HepG2 (cell line): ENCODE data around the gene MAPK9. TPM values are rescaled to one million over a fixed set of nuclear protein-coding genes. Genes with fewer than 3 reads are reported as not detected.

Source experiments
- ATAC-seq: fragments of 200-7000 bp; cut with Tn5 transposase; 3 replicates; pipeline ENCODE4 v1.9.1; 2020; ENCODE audit warnings: mild to moderate bottlenecking, moderate library complexity
- BruUV-seq: library from RNA; stranded (reverse); fragments of 400-500 nt; replicated peaks from 2 replicates; lab custom pipeline; 2021; lab: Mats Ljungman, UMichigan
- CTCF ChIA-PET: fragments of 300-600 bp; formaldehyde crosslinking; extraction: SDS; loops from one replicate; lab custom pipeline; 2021; ENCODE audit warnings: low total read pairs, inconsistent platforms, low intra/inter-chr PET ratio; lab: Yijun Ruan, JAX
- POLR2A ChIA-PET: fragments of 350-600 bp; sonication (Branson Sonifier 250); formaldehyde crosslinking; loops from one replicate; lab custom pipeline; 2020; ENCODE audit warnings: antibody characterized with exemption, inconsistent platforms; lab: Yijun Ruan, JAX
- DNase-seq: peaks from one replicate; pipeline ENCODE4 v3.0.0-alpha.2; 2015; ENCODE audit warnings: low spot score
- FAIRE-seq: peaks from 3 replicates; lab custom pipeline; 2011; peaks lifted over from hg19 to GRCh38; lab: Jason Lieb, UNC
- H2AFZ ChIP-seq: one replicate; pipeline ENCODE4 v1.6.1; 2011; ENCODE audit warnings: low read length, inconsistent platforms
- H3K27ac ChIP-seq: fragments of 300-600 bp; 3 replicates; pipeline ENCODE4 v1.8.0; 2011; ENCODE audit warnings: mixed run types, mild to moderate bottlenecking, mixed read lengths, low read length, inconsistent platforms; ENCODE audit not compliant: insufficient read depth; ENCODE audit errors: extremely low read length
- H3K27me3 ChIP-seq, 2 experiments: fragments of 200-600 bp in 1 of 2; 2 replicates in 1 of 2; 3 replicates in 1 of 2; pipeline versions ENCODE4 v1.6.0 to v1.8.0; 2011; ENCODE audit warnings: low read length in 2 of 2, mild to moderate bottlenecking in 2 of 2, moderate library complexity in 2 of 2, inconsistent platforms in 1 of 2; ENCODE audit not compliant: insufficient read depth in 2 of 2, control insufficient read depth in 1 of 2
- H3K36me3 ChIP-seq, 2 experiments: fragments of 200-600 bp in 1 of 2; replicated peaks in 1 of 2; 2 replicates in 1 of 2; 3 replicates in 1 of 2; pipeline versions ENCODE4 v1.5.1 to v1.8.0; 2011; ENCODE audit warnings: low read length in 2 of 2, inconsistent platforms in 1 of 2; ENCODE audit not compliant: insufficient read depth in 2 of 2, control insufficient read depth in 1 of 2
- H3K4me1 ChIP-seq: 2 replicates; pipeline ENCODE4 v1.5.1; 2012; ENCODE audit warnings: low read length, inconsistent platforms; ENCODE audit not compliant: insufficient read depth
- H3K4me2 ChIP-seq: 2 replicates; pipeline ENCODE4 v1.6.0; 2011; ENCODE audit warnings: low read depth, low read length, inconsistent platforms
- H3K4me3 ChIP-seq, 3 experiments: fragments of 200-600 bp in 1 of 3; sonication (generic), shearing (Covaris generic) in 1 of 3; replicated peaks in 1 of 3; 2 replicates each; pipeline ENCODE4 v1.5.1; 2011 to 2016; ENCODE audit warnings: low read length in 3 of 3, inconsistent platforms in 2 of 3, low read depth in 2 of 3, mild to moderate bottlenecking in 2 of 3, control low read depth in 1 of 3, mixed read lengths in 1 of 3; ENCODE audit not compliant: insufficient read depth in 1 of 3
- H3K79me2 ChIP-seq: one replicate; pipeline ENCODE4 v1.6.1; 2011; ENCODE audit warnings: low read length, inconsistent platforms; ENCODE audit not compliant: insufficient read depth
- H3K9ac ChIP-seq: 2 replicates; pipeline ENCODE4 v1.6.0; 2011; ENCODE audit warnings: mild to moderate bottlenecking, low read depth, low read length, inconsistent platforms; ENCODE audit not compliant: insufficient read depth
- H3K9me3 ChIP-seq: 2 replicates; pipeline ENCODE4 v1.5.1; 2012; ENCODE audit warnings: mild to moderate bottlenecking, low read length
- H4K20me1 ChIP-seq: 2 replicates; pipeline ENCODE4 v1.6.0; 2011; ENCODE audit warnings: inconsistent platforms, mild to moderate bottlenecking, low read length, moderate library complexity; ENCODE audit not compliant: insufficient read depth
- CBX1 ChIP-seq: IDR thresholded peaks from one replicate; pipeline ENCODE4 v1.6.1; 2016; ENCODE audit warnings: antibody characterized with exemption, low read depth
- FOSL1 ChIP-seq: sonication (generic); formaldehyde crosslinking; IDR thresholded peaks from 2 replicates; pipeline ENCODE4 v1.9.0; 2021; ENCODE audit warnings: missing genetic modification reagents, borderline replicate concordance
- FOXA1 ChIP-seq, 2 experiments: fragments of 450-650 bp in 1 of 2; sonication (generic) in 1 of 2; formaldehyde crosslinking in 1 of 2; IDR thresholded peaks; 2 replicates each; pipeline versions ENCODE4 v1.4.0 to v1.6.1; 2016 to 2020; ENCODE audit warnings: missing genetic modification reagents in 1 of 2
- GABPA ChIP-seq, 2 experiments: IDR thresholded peaks; 2 replicates each; pipeline ENCODE4 v1.6.1; 2011 to 2016; ENCODE audit warnings: low read depth in 2 of 2, low read length in 1 of 2, missing biosample characterization in 1 of 2, missing genetic modification characterization in 1 of 2
- NFYC ChIP-seq: IDR thresholded peaks from 2 replicates; pipeline ENCODE4 v1.6.1; 2016; ENCODE audit warnings: missing genetic modification reagents, missing compliant biosample characterization
- NPAS2 ChIP-seq: sonication (generic); formaldehyde crosslinking; IDR thresholded peaks from 2 replicates; pipeline ENCODE4 v1.8.0; 2022; ENCODE audit warnings: mild to moderate bottlenecking, missing genetic modification reagents, borderline replicate concordance
- PHF8 ChIP-seq: sonication (generic); formaldehyde crosslinking; IDR thresholded peaks from 2 replicates; pipeline ENCODE4 v1.5.0; 2020; ENCODE audit warnings: missing genetic modification reagents
- RARA ChIP-seq: IDR thresholded peaks from 2 replicates; pipeline ENCODE4 v1.6.1; 2016; ENCODE audit warnings: missing genetic modification reagents, missing compliant biosample characterization
- RFX3 ChIP-seq: IDR thresholded peaks from 2 replicates; pipeline ENCODE4 v1.6.1; 2016; ENCODE audit warnings: missing biosample characterization, missing genetic modification reagents
- RXRB ChIP-seq: IDR thresholded peaks from 2 replicates; pipeline ENCODE4 v1.6.1; 2016; ENCODE audit warnings: borderline replicate concordance, missing genetic modification reagents, missing compliant biosample characterization
- SOX6 ChIP-seq, 2 experiments: fragments of 450-650 bp in 1 of 2; sonication (generic) in 1 of 2; formaldehyde crosslinking in 1 of 2; IDR thresholded peaks; 2 replicates each; pipeline versions ENCODE4 v1.4.0 to v1.6.1; 2017 to 2020; ENCODE audit warnings: antibody characterized with exemption in 1 of 2, mild to moderate bottlenecking in 1 of 2, missing genetic modification reagents in 1 of 2
- ZNF207 ChIP-seq: fragments of 450-650 bp; IDR thresholded peaks from 2 replicates; pipeline ENCODE4 v1.6.1; 2016; ENCODE audit warnings: antibody characterized with exemption, borderline replicate concordance
- ZNF274 ChIP-seq: sonication (generic); formaldehyde crosslinking; IDR thresholded peaks from 2 replicates; pipeline ENCODE4 v1.5.1; 2020; ENCODE audit warnings: mild to moderate bottlenecking, missing genetic modification reagents
- ZNF441 ChIP-seq: sonication (generic); formaldehyde crosslinking; IDR thresholded peaks from 2 replicates; pipeline ENCODE4 v1.7.0; 2021; ENCODE audit warnings: missing genetic modification reagents, borderline replicate concordance
- ZNF598 ChIP-seq: sonication (generic); formaldehyde crosslinking; IDR thresholded peaks from 2 replicates; pipeline ENCODE4 v1.5.1; 2020; ENCODE audit warnings: mild to moderate bottlenecking, missing genetic modification reagents, borderline replicate concordance
- ZNF678 ChIP-seq: sonication (generic); formaldehyde crosslinking; IDR thresholded peaks from 2 replicates; pipeline ENCODE4 v1.4.0; 2020; ENCODE audit warnings: mild to moderate bottlenecking, missing genetic modification reagents
- WGBS: methylation state at CpG from one replicate; pipeline ENCODE4 v1.1.6; 2017; ENCODE audit warnings: low lambda C conversion rate; 5-methylcytosine and 5-hydroxymethylcytosine counted together
- in situ Hi-C: cut with HindIII; loops from 2 replicates; pipeline ENCODE4 v1.10.0; 2017; ENCODE audit warnings: low pct_unique_long_range_greater_than_20kb; ENCODE audit not compliant: extremely low pct_ligation_motif_present
- intact Hi-C: fragments of 100-400 bp; cut with micrococcal nuclease; formaldehyde crosslinking; loops from one replicate; pipeline ENCODE4 v1.10.0; 2022; ENCODE audit not compliant: unreplicated experiment
- polyA plus RNA-seq, 8 experiments: library from polyadenylated mRNA; depleted of rRNA in 3 of 8; stranded (reverse) in 7 of 8; unstranded in 1 of 8; fragments of >200 nt; fragmentation: Illumina TruSeq in 4 of 8; extraction: Trizol in 4 of 8; gene quantifications; 2 replicates each; pipeline versions ENCODE4 v1.2.1 to v1.2.3, GENCODE V29; 2011 to 2016; ENCODE audit warnings: low read depth in 4 of 8, missing spikeins in 1 of 8, mixed read lengths in 1 of 8; ENCODE audit not compliant: insufficient read depth in 1 of 8
- total RNA-seq, 5 experiments: library from RNA; depleted of rRNA; stranded (reverse); fragments of >200 nt; fragmentation: Illumina TruSeq; extraction: Trizol; gene quantifications; 2 replicates each; pipeline ENCODE4 v1.2.3, GENCODE V29; 2016; ENCODE audit warnings: low read depth in 1 of 5
- TF ChIP-seq, protein P1 (sequence below): sonication (generic); formaldehyde crosslinking; IDR thresholded peaks from 2 replicates; pipeline ENCODE4 v1.5.0; 2020; ENCODE audit warnings: missing genetic modification reagents
- TF ChIP-seq, protein P2 (sequence below): sonication (generic); formaldehyde crosslinking; IDR thresholded peaks from 2 replicates; pipeline ENCODE4 v1.4.0; 2020; ENCODE audit warnings: missing genetic modification reagents

Gene MAPK9
- total and polyA plus RNA-seq, 2 of the 13 experiments (the other 11 are each of a cell fraction or from before 2014, with no cell fraction given) = 30.1 to 56.1 TPM

DNA sequence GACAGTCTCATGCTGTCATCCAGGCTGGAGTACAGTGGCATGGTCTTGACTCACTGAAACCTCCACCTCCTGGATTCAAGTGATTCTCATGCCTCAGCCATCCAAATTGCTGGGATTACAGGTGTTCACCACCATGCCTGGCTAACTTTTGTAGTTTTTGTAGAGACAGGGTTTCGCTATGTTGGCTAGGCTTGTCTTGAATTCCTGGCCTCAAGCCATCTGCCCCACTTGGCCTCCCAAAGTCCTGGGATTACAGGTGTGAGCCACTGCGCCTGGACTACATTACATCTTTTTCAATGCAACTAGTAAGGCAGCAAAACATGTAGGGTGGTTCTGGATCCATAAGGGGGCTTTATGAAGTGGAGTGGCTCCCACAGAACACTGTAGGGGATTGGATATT, 53.3 kb downstream of the MAPK9 start (continued):
- TF ChIP-seq CBX1 = no peak

GRCh38 chr5:180235846-180236245, 56.0 kb downstream of the MAPK9 start:
- Histone ChIP-seq H3K4me1 (peaks cover 19% of the 10 kb centered on the region), H3K9ac (no peak overlapping the region), H2AFZ (no peak overlapping the region), H3K27ac (no peak overlapping the region), H3K79me2 (no peaks in the 10 kb centered on the region), H3K4me3 (no peak overlapping the region)
- ATAC-seq = no peak
- in situ Hi-C loops = no loop called here
- TF ChIP-seq RXRB (CRISPR knock-in tag) (no peak), NPAS2 (no peak), ZNF274 (CRISPR knock-in tag) (no peak), ZNF598 (CRISPR knock-in tag) (no peak), SOX6 (IDR thresholded peaks at IDR 0.05) (no peak), SOX6 (CRISPR knock-in tag; IDR thresholded peaks at IDR 0.05) (no peak), ZNF441 (CRISPR knock-in tag) (no peak), GABPA (IDR thresholded peaks at IDR 0.05; ENCODE audit: low read depth, low read length) (no peak), GABPA (CRISPR knock-in tag; IDR thresholded peaks at IDR 0.05; ENCODE audit: low read depth) (no peak), CBX1 (no peak), ZNF207 (no peak), RARA (CRISPR knock-in tag) (no peak), NFYC (no peak), FOSL1 (CRISPR knock-in tag) (no peak), ZNF678 (CRISPR knock-in tag) (no peak), FOXA1 (IDR thresholded peaks at IDR 0.05) (no peak), FOXA1 (CRISPR knock-in tag; IDR thresholded peaks at IDR 0.05) (no peak), RFX3 (CRISPR knock-in tag) (no peak), PHF8 (CRISPR knock-in tag) (no peak)
- TF ChIP-seq, protein P1, sequence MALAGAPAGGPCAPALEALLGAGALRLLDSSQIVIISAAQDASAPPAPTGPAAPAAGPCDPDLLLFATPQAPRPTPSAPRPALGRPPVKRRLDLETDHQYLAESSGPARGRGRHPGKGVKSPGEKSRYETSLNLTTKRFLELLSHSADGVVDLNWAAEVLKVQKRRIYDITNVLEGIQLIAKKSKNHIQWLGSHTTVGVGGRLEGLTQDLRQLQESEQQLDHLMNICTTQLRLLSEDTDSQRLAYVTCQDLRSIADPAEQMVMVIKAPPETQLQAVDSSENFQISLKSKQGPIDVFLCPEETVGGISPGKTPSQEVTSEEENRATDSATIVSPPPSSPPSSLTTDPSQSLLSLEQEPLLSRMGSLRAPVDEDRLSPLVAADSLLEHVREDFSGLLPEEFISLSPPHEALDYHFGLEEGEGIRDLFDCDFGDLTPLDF = no peak
- TF ChIP-seq, protein P2, sequence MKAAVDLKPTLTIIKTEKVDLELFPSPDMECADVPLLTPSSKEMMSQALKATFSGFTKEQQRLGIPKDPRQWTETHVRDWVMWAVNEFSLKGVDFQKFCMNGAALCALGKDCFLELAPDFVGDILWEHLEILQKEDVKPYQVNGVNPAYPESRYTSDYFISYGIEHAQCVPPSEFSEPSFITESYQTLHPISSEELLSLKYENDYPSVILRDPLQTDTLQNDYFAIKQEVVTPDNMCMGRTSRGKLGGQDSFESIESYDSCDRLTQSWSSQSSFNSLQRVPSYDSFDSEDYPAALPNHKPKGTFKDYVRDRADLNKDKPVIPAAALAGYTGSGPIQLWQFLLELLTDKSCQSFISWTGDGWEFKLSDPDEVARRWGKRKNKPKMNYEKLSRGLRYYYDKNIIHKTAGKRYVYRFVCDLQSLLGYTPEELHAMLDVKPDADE (CRISPR knock-in tag) = no peak
- TF ChIP-seq, all 625 proteins: peak for 0
- no peak overlapping the region for H3K4me2 ChIP-seq
- H3K36me3 ChIP-seq = peaks cover 11 to 26% of the 10 kb centered on the region in 2 experiments; a peak in 4 of 5 replicates
- no TSS peak for BruUV-seq
- H3K27me3 ChIP-seq = no peaks in the 10 kb centered on the region
- ChIA-PET POLR2A (no interaction called here), CTCF (no interaction called here)
- FAIRE-seq = no peak
- WGBS = 81% methylated on average over 1 of the region's 1 CpG
- DNase-seq = no peak
- no peaks in the 10 kb centered on the region for H4K20me1 ChIP-seq
- intact Hi-C loops = no loop called here
- H3K9me3 ChIP-seq = no peaks in the 10 kb centered on the region
